ENCODE results near the gene PLVAP.

The PLVAP gene

DNA sequence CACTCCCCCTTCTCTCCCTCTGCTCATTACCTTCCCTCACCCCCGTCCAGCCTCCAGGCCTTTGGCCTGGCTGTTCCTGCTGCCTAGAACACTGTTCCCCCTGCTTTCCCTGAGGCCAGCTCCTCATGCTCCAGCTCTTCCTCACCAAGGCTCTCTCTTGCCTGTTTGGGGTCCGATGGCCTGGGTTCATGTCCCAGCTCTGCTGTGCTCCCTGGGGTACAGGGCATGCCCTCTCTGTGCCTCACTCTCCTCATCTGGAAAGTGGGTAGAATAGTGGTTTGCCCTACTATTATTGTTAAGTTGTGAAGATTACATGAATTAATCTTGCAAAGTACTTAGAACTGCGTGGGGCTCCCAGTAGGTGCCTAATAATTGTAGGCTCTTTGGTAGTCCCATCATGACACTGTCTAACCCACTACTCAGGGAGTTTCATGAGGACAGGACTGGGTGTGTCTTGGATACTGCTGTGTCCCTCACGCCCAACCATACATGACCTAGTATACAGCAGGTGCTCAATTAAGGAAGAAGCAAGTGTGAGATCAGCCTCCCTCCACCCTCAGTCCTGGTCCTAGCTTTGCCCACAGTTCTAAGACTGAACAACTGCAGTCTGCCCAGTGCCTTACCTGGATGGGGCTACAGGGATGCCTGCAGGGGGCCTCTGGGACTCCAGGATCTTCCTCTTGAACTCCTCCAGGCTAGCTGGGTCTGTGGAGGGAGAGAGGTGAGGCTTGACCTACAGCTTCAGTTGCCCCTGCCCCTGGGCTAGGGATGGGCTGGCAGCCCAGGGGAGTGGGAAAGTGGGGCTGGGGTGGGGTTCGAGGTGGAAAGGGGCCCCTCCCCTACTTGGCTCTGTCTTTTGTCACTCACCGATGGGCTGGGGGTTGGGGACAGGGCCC, 17.0 kb downstream of the PLVAP start:
- DNase-seq (ENCODE audit: low read depth, low spot score) = no peak

DNA sequence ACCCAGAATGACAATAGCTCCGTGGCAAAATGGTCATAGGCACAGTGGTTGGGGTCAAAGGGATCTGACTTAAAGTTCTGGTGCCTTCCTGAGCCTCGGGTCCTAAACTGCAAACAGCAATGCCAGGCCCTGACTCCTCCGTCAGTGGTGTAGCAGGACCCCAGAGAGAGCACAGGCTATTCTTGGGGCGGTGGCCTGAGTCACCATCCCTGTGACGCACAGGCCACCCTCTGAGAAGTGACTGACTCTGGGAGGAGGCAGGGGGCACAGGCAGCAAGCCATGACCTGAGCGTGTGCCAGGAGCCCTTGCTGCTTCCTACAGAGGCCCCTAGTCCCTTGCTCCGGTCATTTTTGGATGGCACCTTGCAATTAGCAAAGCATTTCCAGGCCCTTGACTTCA, 18.7 kb downstream of the PLVAP start:
- peak; percentile 74 for DNase-seq (ENCODE audit: low read depth, low spot score)

DNA sequence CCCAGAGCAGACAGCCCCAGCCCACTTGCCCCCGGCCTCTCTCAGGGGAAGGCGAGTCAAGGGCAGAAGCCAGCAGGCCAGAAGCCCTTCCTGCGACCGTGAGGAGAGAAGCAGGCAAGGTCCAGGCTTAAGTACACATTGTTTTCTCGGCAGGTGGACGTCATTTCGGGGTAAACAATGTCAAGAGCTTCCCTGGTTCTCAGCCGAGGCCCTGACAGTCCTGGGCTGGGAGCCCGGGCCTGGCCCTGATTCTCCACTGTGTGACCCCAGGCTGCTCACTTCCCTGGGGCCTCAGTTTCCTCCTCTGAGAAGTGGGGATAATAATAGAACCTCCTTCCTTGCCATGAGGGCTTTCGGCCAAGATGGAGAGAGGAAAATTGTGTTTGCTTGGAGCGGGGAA, 19.4 kb downstream of the PLVAP start:
- DNase-seq (ENCODE audit: low read depth, low spot score) = no peak

DNA sequence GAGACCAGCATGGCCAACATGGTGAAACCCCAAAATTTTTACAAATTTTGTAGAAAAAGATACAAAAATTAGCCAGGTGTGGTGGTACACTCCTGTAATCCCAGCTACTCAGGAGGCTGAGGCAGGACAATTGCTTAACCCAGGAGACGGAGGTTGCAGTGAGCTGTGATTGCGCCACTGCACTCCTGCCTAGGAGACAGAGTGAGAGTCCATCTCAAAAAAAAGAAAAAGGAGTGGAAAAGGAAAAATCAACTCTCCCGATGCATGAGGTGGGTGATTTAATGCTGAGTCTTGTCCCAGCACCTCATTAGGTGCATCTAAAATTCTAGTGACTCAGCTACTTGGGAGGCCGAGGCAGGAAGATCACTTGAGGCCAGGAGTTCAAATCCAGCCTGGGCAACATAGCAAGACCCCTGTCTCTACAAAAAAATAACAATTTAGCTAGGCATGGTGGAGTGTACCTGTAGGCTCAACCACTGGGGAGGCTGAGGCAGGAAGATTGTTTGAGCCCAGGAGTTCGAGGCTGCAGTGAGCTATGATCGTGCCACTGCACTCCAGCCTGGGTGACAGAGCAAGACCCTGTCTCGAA, 20.0 kb downstream of the PLVAP start:
- DNase-seq (ENCODE audit: low read depth, low spot score) = no peak

DNA sequence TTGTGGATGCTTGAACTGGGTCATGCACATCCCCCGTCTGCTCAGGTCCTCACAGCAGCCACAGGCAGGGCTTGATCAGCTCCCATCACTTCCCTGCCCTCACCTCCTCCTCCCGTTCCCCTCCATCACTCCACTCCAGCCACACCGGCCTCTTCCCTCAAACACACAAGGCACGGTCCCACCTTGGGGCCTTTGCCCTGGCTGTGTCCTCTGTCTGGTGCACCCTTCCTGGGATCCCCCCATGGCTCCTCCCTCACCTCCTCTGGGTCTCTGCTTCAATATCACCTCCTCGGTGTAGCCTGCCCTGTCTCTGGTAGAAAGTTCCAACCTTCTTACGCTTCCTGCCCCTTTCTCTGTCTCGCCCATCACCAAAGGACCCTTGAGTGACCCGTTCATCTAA, 23.8 kb downstream of the PLVAP start:
- DNase-seq (ENCODE audit: low read depth, low spot score) = no peak

DNA sequence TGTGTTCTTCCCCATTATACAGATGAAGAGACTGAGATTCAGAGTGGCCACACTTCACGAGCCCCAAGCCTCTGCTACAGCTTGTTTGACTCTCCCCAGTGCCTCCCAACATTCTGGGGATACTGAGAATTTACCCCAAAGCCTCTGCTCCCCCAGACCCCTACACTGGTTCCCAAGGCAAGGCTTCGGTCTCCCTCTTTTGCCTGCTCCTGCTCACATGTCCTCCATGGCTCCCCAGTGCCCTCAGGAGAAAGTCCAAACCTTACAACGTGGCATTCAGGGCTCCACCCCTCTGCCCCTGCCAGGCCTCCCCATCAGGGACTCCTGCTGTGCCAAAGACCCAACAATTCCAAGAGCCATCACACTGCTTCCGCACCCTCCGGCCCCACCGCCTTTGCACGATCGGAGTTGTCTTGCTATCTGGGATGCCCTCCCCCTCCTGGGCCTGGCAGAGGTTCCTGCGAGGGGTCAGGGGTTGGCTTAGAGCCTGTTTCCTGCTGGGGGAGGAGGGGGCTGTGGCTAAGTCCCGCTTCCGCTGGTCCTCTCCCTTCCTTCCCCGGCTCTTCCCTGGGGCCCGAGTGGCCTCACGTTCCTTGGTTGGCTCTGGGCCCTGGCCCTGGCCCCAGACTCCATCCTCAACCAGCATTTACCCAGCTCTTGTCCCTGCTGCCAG, 24.4 kb downstream of the PLVAP start:
- DNase-seq (ENCODE audit: low read depth, low spot score) = no peak

DNA sequence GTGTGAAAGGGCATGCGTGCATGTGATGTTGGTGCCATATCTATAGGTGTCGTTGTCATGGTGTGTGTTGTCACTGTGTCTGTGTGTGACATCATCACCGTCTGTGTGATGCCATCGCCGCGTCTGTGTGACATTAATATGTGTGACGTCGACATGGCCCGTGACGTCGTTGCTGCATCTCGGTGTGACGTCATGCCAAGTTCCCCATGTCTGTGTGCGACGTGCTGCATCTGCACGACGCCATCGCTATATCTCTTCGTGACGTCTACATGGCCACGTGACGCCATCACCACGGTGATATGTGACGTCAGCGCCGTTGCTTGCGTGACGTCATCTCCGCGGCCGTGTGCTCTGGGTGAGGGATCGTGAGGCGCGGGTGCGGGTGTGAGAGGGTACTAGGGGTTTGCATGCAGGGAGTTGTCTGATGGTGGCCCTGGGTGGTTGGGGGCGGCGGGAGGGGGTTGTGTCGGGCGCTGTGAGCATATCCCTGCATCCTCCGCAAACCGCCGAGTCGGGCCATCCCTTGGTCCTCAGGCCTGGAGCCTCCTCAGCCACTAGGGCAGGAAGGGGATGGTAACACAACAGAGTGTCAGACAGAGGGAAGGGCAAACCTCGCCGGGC, 25.2 kb downstream of the PLVAP start:
- DNase-seq (ENCODE audit: low read depth, low spot score) = no peak

DNA sequence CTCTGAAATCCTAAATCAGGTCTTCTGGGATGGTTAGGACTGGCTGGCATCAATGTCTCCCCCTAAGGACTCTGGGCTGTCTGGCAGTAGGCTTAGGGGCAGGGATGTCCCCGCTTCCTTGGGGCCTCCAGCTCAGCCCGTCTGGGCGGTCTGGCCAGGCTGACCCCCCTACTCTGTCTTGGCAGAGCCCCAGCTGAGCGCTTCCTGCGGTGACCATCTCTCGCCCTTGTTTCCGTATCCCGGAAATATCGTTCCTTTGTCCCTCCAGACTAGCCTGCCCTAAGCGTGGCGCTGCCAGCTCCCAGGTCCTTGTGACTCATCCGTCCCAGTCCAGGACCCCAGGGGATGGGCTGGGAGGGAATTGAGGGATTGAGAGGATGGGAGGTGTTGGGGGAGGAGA, 28.4 kb downstream of the PLVAP start:
- DNase-seq (ENCODE audit: low read depth, low spot score) = peak; percentile 81

DNA sequence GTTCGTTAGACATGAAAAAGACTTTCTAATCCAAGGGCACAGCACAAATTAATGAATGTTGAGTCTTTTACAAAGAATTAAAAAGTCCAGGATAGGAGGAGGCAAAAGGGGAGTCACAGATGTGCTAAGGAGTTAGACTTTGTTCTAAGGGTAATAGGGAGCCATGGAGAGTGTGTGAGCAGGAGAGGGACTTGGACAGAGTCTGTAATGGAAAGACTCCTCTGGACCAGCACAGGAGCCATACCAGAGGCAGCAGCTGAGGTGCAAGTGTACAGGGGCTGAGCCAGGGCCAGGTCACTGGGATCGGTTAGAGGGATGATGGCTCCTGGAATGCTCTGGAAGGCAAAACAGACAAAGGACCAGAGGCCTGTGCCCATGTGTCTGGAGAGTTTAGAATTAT, 29.3 kb downstream of the PLVAP start:
- no peak for DNase-seq (ENCODE audit: low read depth, low spot score)

DNA sequence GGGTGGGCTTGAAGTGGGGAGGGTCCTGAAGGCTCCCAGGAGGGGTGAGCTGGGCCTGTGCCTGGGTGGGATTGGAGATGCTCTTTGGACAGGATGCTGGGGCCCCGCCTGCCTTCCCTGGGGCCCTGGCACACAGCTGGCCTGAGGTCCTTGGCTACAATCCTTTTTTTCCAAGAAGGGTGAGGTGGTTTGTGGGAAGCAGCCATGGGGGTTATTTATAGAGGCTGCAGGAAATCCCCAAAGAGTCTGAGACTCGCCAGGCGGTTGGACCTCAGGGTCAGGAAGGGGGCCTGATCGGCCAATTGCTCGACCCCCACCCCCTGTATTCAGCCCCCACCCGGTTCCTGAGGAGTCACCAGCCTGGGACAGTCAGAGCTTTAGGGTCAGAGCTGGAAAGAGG, 29.8 kb downstream of the PLVAP start:
- DNase-seq (ENCODE audit: low read depth, low spot score) = no peak

DNA sequence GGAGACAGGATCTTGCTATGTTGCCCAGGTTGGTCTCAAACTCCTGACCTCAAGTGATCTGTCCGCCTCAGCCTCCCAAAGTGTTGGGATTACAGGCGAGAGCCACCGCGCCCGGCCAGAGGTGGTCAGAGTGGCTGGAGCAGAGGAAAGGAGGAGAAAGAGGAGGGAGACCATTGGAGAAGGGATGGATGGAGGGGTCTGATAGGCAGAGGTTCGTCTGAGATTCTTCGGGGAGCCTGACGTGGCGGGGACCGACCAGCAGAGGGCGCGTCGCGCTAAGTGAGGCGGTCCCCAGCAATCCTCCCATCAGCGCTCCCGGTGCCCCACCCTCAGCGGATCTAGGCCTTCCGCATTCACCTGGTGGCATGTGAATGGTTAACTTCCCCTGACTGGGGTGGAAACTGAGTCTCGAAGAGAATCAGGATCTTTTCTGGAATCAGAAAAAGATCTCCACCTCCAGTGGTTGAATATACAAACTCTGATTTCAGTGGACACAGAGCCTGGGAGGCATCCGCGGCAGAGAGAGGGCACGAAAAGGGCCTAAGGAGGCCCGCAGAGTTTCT, 31.0 kb downstream of the PLVAP start:
- peak; percentile 85 for DNase-seq (ENCODE audit: low read depth, low spot score)

DNA sequence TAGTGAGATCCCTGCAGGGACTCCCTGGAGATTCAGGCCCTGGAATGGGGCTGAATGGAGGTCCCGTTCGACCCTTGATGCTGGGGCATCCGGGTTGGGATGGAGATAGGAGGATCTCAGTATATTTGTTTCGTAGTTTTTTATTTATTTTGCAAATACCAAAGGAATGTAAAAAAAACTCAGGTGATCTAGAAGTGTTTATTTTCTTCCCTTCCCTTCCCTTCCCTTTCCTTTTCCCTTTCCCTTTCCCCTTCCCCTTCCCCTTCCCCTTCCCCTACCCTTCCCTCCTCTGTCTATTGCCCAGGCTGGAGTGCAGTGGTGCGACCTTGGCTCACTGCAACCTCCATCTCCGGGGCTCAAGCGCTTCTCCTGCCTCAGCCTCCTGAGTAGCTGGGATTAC, 35.3 kb downstream of the PLVAP start:
- DNase-seq (ENCODE audit: low read depth, low spot score) = no peak

DNA sequence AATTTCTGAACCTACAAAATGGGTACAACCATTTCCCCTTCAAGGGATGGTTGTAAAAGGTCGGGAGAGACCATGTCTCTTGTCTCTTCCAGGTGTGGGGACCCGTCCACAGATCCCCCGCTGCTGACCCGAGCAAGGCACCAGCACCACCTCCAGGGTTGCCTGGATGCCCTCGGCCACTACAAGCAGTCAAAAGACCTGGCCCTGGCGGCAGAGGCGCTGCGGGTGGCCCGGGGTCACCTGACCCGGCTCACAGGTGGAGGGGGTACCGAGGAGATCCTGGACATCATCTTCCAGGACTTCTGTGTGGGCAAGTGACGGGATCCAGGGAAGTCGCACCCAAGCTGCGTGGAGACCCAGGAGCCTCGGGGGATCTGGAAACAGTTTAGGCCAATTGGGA, 35.8 kb downstream of the PLVAP start:
- no peak for DNase-seq (ENCODE audit: low read depth, low spot score)

DNA sequence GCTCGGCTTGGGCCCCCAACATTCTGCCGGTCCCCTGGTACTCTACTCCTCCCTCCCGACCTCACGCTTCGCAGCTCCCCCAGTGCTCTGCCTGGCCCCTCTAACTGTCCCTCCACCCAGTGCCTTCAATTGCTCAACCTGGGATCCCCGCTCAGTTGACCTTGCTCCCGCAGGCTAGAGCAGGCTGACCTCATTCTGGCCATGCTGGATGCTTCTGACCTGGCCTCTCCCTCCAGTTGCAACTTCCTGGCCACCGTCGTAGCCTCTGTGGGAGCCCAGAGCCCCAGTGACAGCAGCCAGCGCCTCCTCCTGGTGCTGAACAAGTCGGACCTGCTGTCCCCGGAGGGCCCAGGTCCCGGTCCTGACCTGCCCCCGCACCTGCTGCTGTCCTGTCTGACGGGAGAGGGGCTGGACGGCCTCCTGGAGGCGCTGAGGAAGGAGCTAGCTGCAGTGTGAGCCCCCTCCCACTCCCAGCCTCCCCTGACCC, 36.2 kb downstream of the PLVAP start:
- DNase-seq (ENCODE audit: low read depth, low spot score) = no peak

DNA sequence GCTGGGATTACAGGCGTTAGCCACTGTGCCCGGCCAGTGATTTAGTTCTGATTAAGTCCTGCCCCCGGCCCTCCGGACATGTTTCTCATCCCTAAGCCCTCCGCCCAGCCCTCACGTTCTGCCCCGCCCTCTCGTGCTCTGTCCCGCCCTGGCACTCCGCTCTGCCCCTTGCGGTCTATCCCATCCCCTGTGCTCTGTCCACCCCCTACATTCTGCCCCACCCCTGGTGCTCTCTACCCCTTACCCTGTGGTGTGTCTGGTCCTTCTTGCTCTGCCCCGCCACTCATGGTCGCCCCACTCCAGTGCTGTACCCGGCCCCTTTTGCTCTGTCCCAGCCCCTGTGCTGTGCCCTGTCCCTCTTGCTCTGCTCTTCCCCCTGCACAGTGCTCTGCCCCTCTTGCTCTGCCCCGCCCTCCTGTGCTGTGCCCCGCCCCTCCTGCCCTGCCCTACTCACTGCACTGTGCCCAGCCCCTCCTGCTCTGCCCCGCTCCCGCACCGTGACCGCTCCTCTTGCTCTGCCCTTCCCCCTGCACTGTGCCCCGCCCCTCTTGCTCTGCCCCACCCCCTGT, 36.8 kb downstream of the PLVAP start:
- no peak for DNase-seq (ENCODE audit: low read depth, low spot score)

DNA sequence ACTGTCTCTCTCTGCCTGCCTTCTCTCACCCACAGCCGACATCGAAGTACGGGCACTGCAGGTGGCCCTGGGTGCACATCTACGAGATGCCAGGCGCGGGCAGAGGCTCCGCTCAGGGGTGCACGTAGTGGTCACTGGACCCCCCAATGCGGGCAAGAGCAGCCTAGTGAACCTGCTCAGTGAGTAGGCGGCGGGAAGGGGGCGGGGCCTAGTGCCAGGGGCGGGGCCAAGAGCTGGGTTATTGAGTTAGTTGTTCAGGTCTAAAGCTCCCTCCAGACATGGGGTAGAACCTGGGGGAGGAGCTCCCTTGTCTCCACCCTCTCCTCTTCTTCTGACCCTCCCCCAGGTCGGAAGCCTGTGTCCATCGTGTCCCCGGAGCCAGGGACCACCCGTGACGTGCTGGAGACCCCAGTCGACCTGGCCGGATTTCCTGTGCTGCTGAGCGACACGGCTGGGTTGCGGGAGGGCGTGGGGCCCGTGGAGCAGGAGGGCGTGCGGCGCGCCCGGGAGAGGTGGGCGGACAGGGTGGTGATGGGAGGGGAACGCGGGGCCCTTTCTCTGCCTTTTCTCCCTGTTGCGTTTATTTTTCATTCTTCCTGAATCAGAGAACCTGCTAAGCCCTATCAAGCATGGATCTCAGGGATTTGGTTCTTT, 37.9 kb downstream of the PLVAP start:
- DNase-seq (ENCODE audit: low read depth, low spot score) = no peak

DNA sequence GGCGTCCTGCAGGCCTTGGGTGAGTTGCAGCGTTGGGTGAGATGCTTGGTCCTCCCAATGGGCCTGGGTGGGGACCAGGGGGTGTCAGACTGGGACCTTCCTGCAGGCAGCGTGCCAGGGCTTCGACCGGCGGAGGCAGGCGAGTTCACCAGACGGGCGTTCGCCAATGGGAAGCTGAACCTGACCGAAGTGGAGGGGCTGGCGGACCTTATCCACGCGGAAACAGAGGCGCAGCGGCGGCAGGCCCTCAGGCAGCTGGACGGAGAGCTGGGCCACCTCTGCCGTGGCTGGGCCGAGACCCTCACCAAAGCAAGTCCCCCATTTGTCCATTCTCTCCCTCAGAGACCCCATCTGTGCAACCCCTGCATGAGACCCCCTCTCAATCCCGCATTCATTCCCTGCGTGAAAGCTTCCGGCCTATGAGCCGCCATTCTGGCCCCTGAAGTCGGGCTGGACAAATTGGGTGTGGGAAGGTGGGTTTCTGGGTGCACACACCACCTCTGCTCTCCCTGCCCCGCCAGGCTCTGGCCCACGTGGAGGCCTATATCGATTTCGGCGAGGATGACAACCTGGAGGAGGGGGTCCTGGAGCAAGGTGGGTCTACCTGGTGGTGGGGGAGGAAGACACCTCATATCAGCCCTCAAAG, 38.6 kb downstream of the PLVAP start:
- DNase-seq (ENCODE audit: low read depth, low spot score) = no peak

DNA sequence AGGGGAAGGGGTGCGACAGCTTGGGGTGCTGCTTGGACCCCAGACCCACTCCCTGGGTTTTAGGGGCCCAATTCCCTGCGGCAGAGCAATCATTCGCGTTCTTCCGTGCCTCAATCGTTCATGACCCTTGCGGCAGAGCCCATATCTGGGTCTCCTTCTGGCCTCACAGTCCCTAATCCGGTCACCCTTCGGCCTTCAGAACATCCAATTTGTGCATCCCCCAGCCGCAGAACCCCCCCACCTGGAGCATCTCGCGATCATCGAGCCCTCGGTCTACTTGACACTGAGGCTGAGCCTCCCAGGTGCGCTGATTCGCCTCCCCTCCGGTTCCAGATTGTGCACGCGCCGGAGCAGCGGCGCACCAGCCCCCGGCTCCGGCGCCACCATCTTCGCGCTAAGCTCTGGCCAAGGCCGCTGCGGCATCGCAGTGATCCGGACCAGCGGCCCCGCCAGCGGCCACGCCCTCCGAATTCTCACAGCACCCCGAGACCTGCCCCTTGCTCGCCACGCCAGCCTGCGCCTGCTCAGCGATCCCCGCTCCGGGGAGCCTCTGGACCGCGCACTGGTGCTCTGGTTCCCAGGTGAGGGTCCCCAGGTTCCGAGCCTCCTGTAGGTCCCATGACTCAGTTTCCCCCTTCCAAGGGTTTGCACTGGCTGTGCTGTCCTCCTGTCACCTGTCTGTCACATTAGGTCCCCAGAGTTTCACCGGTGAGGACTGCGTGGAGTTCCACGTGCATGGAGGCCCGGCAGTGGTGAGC, 39.3 kb downstream of the PLVAP start:
- DNase-seq (ENCODE audit: low read depth, low spot score) = no peak

DNA sequence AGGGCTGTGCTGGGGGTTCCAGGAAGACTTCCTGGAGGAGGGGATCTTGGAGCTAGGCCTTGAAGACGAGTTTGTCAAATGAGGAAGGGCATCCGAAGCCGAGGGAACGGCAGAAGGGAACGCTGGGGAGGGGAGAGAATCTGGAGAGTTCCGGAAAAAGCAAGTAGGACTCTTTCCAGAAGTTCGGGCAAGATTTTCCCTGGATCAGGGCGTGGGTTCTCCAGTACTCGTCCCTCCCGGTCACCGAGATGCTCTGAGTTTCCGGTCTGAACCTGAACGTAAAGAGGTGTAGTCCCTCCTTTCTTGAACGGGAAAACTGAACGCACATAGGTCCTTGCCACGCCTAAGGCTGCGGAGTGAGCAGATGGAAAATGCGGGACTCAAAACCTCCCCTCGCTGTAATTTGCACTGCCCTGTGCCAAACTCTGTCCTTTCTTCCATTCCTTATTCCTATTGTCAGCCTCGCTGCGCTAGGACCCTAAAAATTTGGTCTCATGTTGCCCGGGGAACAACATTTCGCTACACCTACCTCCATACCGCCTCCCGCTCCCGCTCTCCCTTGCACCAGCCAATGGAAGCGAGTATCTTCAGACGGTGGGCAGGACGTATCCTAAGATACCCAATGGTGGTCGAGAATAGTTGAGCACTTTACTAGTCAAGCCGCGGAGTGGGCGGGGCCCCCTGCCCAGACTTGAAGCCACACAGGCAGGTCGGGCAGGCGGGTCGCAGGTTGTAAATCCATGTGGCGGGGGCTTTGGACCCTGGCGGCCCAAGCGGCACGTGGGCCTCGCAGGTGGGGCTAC, 40.1 kb downstream of the PLVAP start, which contains the start of gene GTPBP3:
TSS of gene GTPBP3 (plus strand) at position 682 of the 803 bp plus-strand sequence. CDS start at position 741, 59 bp downstream.
- peak; percentile 99 for DNase-seq (ENCODE audit: low read depth, low spot score)
